HG03175 (cell line): Measurements from ENCODE around the gene TAOK2.
"Not testable (repeated sequence)": the region's sequence is repeated elsewhere in the genome, so short reads cannot be mapped to it uniquely, and the experiment has no call there.

Source experiments
- ATAC-seq: cut with Tn5 transposase; IDR thresholded peaks from one replicate; pipeline ENCODE4 v1.9.1; 2021; ENCODE audit warnings: mild to moderate bottlenecking, moderate library complexity; ENCODE audit not compliant: unreplicated experiment

Gene TAOK2

DNA sequence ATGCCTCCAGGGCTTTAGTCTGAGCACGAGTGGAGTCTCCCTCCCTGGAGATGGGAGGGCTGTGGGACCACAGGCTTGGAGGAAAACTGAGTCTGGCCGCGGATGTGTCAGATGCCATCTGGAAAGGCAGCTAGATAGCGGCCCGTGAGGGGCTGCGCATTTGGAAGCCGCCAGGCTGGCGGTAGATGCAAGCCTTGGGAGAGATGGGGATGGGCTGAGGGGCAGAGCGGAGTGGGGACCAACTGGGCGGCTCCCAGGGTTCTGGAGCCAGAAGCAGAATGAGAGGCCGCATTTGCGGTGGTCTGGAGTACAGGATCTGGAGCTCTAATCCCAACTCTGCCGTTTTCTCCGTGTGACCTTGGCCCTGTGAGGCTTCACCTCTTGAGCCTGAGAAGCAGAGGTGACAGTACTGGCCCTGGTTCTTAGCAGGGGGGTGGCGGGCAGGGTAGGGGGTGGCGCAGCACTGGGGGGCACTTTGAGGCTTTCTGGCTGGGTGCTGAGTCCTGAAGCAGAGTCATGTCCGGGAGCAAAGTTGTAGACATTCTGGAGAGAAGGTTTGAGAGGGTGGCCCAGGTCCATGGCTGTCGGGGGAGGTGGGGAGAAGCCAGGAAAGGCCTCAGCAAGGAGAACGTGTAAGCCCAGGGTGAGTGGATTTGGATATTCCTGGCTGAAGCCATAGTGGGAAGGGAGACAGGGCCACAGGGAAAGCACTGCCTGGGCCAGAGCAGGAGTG lies 29.1 kb downstream of the TAOK2 start:
- no peak for ATAC-seq

GRCh38 chr16:30003670-30004423 lies 30.2 kb downstream of the TAOK2 start:
- no peak for ATAC-seq

DNA sequence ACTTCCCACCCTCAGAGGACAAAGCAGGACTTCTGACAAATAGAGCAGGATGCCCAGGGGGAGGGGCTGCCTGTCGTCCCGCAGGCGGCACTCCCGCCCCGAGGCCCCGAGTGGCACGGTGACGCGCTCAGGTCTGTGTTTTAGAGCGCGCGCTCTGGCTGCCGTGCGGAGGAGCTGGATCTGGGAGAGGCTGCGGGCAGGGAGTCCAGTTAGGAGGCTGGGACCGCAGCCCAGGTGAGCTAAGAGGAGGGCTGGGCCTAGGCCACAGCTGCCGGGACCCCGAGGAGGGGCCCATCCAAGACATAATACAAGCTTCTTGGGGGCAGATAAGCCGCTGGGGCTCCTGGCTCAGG lies 30.7 kb downstream of the TAOK2 start:
- ATAC-seq, result no peak

DNA sequence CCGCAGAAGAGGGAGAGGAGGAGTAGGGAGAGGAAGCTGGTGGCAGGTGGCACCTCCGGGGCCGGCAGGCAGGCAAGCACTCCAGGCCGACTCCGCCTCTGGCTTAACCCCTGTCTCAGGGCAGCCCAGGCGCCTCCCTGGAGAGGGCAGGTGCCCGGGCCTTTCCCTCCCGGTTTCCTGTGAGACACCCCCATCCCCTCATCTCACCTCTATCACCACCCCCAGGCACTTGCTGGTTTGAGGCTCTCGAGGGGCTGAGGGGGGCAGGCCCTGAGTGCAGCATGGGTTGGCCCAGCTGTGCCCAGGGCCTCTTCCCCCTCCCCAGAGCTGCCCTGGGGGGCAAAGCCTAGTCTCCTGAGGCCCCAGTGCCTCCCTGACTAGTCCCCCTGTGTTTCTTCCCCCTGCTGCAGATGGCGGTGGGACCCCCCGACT lies 31.2 kb downstream of the TAOK2 start:
- no peak for ATAC-seq

DNA sequence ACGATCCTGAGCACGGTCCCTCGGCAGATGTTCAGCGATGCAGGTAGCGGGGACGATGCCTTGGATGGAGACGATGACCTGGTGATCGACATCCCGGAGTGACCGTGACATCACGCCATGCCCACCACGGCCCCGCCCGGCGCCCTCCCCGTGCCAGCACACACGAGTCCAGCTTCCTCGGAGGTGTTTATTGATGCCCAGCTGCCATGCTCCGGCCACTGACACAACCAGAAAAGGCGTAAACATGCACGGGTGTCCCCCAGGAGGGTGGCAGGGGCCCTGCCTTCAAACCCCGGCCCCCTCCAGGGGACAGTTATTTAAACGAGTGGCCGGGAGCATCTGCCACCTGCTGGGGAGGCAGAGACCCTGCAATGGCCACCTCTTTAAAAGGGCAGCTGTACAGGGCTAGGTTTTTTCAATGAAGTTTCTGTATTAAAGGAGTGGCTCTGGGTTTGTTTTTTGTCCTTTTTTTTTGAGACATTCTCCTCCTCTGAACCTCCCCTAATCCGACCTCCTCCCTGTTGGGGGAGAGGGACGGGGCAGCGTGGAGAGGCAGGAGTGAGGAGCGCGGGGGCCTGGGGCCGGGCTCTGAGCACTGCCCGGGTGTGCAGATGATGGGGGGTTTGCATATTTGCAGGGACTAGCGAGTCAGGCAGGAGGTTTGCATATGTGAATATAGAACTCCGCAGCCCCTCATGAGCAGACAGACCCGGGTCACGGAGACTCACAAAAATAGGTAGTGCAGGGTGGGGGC lies 31.9 kb downstream of the TAOK2 start:
- ATAC-seq, result no peak

DNA sequence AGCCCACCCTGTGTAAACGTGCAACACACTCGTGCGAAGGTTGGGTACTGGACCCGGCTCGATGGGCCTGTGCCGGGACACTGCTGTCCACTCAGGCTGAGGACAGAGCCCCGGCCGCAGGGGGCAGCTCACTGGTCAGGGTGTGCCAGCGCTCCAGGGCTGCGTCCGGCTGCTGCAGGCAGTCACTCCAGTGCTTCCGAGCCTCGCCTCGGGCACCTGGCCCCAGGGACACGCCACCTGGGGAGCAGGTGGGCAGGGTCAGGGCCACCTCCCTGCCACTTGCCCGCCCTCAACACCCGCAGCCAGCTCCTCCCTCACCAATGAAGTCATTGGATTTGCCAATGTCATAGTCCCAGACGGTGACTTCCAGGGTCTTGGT lies 32.4 kb downstream of the TAOK2 start:
- ATAC-seq, result no peak

DNA sequence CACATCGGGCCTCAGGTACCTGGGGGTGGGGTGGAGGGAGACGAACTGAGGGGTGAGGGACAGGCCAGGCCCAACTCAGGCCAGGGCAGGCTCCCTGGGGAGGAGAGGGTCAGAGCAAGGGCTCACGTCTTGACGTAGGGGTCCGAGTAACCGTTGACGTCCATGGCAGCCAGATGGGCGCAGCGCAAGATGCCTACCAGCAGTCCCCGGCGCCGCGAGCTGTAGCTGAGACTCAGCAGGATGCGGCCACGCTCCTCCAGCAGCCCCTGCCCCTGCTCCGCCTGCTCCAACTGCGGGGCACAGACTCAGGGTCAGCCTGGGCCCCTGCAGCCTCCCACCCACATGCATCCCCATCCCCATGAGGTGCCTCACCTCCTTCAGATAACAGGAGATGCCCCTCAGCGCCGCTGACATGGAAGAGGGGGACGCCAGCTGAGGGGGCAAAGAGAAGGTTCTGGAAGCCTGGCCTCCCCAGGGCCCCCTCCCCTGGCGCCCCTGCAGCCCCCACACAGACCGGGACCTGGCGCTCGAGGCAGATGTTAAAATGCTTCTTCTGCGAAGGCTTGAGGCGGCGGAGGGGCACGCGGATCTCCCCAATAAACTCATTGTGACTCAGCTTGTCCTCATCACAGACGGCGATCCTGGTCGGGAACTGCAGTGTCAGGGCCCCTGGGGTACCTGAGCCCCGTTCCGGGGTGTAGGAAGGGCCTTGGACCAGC lies 33.1 kb downstream of the TAOK2 start:
- ATAC-seq, result no peak

DNA sequence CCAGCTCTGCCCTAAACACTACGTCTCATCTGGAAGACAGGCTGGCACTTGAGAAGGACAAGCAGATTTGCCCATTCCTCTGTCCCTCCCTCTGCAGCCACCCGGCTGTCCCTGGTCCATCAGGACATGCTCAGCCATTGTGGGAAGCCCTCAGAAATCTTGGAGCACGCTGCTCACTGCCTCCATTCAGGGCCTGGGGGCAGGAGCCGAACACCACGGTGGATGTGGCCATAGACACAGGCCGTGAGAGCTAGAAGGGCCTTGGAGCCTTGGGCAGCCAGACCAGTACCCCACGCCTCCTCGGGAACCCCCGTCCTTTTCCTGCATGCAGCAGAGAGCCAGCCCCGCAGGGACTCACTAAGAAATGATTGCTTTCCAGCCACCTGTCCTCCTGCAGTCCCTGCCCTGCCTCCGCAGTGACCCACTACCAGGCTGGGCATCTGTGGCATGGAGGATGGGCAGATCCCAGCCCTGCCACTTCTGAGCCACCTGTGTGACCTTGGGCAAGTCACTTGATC lies 33.8 kb downstream of the TAOK2 start:
- no peak for ATAC-seq

DNA sequence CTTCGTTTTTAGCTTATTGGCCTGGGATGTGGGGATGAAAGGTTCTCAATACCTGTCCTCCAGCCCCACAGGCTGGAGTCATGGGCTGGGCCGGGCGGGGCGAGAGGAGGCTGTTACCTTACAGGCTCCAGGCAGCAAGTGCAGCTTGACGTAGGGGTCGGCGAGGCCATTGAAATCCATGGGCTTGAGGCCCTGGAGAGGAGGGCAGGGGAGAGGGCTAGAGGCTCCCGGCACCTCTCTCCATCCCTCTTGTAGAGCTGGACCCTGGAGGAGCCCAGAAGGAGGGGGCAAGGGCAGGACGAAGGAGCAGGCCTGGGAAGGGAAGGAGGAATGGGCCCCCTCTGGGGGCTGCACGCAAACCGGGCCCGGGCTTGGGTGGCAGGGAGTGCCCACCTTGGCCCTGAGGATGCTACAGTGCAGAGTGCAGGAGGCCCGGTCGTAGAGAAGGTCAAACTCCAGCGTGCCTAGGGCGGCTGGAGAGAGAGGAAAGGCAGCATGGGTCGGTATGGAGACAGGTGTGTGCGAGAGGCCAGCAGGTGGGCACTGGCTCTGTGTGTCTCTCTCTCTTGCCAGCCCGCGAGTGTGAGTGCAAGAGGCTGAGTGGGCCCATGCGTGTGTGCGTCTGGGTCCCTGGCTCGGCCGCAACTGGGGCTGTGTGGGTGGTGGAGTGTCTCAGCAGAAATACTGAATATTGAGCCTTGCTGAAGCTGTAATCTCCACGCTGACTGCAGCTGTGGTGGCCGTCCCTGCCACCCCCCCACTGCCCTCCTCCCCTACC lies 35.6 kb downstream of the TAOK2 start:
- no peak for ATAC-seq

GRCh38 chr16:30009990-30010843 lies 36.5 kb downstream of the TAOK2 start:
- no peak for ATAC-seq

DNA sequence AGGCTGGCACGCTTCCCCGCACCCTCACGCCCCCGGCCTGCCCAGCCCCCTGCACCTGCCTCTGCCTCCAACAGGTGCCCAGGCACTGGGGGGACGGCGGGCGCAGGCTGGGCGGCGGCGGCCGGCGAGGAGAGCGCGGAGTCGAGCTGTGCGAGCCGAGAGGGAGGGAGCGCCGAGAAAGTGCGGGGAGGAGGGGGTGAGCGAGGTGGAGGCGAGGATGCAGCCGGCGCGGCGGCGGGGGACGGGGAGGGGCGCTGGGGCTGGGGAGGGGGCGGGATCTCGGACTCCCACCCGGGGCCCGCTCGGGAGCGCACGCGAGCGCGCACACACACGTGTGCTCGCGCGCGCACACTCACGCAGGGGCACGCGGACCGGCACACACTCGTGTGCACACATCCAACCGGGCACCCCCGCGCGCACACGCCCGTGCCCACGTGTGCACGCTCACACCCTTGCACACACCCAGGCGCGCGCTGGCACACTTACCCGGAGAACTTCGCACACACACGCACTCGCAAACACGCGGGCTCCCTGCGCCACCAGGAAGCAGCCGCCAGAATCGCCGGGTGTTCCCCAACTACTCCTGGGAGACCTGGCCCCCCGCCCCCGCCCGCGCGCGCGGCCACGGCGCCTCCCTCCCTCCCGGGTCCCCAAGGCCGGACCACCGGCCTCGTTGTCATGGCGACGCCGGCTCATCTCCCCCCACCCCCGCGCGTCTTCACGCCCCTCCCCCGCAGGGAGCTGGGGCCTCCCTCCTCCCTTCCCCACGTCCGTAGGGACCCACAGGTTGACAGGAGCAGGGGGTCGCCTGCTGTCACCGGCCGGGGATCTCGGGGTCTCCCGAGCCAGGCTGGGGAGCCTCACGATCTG lies 37.4 kb downstream of the TAOK2 start, which contains the start of gene DOC2A:
Gene DOC2A (minus strand): TSS at position 184 of the 870 bp plus-strand sequence. CDS start 805 bp downstream, outside the sequence.
- no peak for ATAC-seq

GRCh38 chr16:30011714-30012504 lies 38.2 kb downstream of the TAOK2 start:
- no peak for ATAC-seq

DNA sequence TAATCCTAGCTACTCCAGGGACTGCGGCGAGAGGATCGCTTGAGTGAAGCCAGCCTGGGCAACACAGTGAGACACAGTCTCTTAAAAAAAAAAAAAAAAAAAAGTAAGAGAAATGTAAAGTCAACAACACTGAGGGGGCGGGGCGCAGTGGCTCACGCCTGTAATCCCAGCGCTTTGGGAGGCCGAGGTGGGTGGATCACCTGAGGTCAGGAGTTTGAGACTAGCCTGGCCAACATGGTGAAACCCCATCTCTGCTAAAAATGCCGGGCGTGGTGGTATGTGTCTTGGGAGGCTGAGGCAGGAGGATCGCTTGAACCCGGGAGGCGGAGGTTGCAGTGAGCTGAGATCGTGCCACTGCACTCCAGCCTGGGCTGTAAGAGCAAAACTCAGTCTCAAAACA lies 38.9 kb downstream of the TAOK2 start:
- not testable (repeated sequence) for ATAC-seq

DNA sequence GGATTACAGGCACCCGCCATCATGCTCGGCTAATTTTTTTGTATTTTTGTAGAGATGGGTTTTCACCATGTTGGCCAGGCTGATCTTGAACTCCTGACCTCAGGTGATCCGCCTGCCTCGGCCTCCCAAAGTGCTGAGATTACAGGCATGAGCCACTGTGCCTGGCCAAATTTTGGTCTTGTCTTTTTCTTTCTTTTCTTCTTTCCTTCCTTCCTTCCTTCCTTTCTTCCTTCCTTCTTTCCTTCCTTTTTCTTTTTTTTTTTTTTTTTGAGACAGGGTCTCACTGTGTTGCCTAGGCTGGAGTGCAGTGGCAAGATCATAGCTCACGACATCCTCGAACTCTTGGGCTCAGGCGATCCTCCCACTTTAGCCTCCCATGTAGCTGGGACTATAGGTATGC lies 41.8 kb downstream of the TAOK2 start:
- not testable (repeated sequence) for ATAC-seq

DNA sequence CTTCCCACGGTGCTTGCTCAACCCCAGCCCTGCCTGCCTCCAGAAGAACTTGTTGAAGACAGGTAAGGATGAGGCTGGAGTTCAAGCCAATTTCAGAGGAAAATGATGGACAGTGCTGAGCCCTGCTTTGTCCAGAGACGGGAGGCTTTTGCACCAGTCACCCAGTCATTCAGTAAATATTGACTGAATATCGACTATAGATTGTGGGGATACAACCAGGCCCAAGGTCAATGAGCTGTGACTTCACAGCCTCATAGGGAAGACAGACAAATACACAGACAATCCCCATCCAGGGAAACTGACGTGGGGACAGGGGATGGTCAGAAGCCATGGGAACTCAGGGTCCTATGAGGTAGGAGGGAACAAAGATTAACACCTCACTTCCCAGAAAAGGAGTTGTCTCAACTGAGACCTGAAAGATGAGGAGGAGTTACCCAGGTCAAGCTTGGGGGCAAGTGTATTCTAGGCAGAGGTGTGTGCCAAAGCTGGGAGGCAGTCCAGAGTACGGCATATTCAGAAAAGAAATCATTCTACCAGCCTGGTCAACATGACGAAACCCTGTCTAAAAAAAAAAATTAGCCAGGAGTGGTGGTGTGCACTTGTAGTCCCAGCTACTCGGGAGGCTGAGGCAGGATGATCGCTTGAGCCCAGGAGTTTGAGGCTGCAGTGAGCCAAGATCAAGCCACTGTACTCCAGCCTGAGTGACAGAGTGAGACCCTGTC lies 43.0 kb downstream of the TAOK2 start:
- ATAC-seq, result no peak

GRCh38 chr16:30017277-30017656 lies 43.6 kb downstream of the TAOK2 start:
- no peak for ATAC-seq

DNA sequence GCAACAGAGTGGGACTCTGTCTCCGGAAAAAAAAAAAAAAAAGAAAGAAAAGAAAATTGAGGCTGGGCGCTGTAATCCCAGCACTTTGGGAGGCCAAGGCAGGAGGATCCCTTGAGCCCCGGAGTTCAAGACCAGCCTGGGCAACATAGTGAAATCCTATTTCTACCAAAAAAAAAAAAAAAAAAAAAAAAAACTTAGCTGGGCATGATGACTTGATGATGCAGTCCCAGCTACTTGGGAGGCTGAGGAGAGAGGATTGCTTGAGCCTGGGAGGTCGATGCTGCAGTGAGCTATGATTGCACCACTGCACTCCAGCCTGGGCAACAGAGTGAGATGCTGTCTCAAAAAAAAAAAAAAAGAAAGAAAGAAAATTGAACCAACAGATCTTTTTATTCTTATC lies 44.3 kb downstream of the TAOK2 start:
- not testable (repeated sequence) for ATAC-seq
